Esophagus muscularis mucosa (tissue), 4 donors: ENCODE measurements around the gene MET. TPM values are rescaled to one million over a fixed set of nuclear protein-coding genes. Genes with fewer than 3 reads are reported as not detected.

Experiments used
- DNase-seq: peaks from one replicate; pipeline ENCODE4 v3.0.0-alpha.2; 2017; ENCODE audit errors: extremely low spot score
- H3K27ac ChIP-seq, 4 donors: fragments of 200-600 bp; sonication (generic); replicated peaks in 1 of 4; 1 replicate in 3 of 4; 2 replicates in 1 of 4; pipeline ENCODE4 v1.5.1; 2016 to 2019; ENCODE audit warnings: mild to moderate bottlenecking in 1 of 4
- H3K27me3 ChIP-seq, 4 donors: fragments of 200-600 bp; sonication (generic); one replicate each; pipeline versions ENCODE4 v1.5.1 to v1.6.0; 2016 to 2019
- H3K36me3 ChIP-seq, 4 donors: fragments of 200-600 bp; sonication (generic); one replicate each; pipeline ENCODE4 v1.5.1; 2016 to 2019
- H3K4me1 ChIP-seq, 4 donors: fragments of 200-600 bp; sonication (generic); one replicate each; pipeline ENCODE4 v1.5.1; 2016 to 2019
- H3K4me3 ChIP-seq, 4 donors: fragments of 200-600 bp; sonication (generic); 1 replicate in 2 of 4; 2 replicates in 2 of 4; pipeline ENCODE4 v1.5.1; 2016 to 2019; ENCODE audit warnings: mild to moderate bottlenecking in 4 of 4, moderate library complexity in 1 of 4
- H3K9me3 ChIP-seq, 4 donors: fragments of 200-600 bp; sonication (generic); 1 replicate in 3 of 4; 2 replicates in 1 of 4; pipeline ENCODE4 v1.5.1; 2016 to 2019
- EP300 ChIP-seq: sonication (generic); formaldehyde crosslinking; IDR thresholded peaks from one replicate; pipeline ENCODE4 v1.6.1; 2017; ENCODE audit warnings: antibody characterized with exemption
- POLR2A ChIP-seq: fragments of 450-650 bp; IDR thresholded peaks from one replicate; pipeline ENCODE4 v1.6.1; 2017; ENCODE audit warnings: antibody characterized with exemption, moderate library complexity, mild to moderate bottlenecking, low read depth
- POLR2AphosphoS5 ChIP-seq, 2 donors: sonication (generic); formaldehyde crosslinking; IDR thresholded peaks; one replicate each; pipeline ENCODE4 v1.6.1; 2017; ENCODE audit warnings: antibody characterized with exemption in 2 of 2
- WGBS: methylation state at CpG from one replicate; pipeline ENCODE4 v1.1.5; 2018; 5-methylcytosine and 5-hydroxymethylcytosine counted together
- intact Hi-C: fragments of 100-400 bp; cut with DNase I; formaldehyde crosslinking; loops from one replicate; pipeline ENCODE4 v1.15.1; 2023
- total RNA-seq, 4 donors: library from RNA; depleted of rRNA; stranded (reverse); fragments of >200 nt; gene quantifications; one replicate each; pipeline versions ENCODE4 v1.1.0 to v1.2.1, GENCODE V29; 2016
- TF ChIP-seq, protein P1 (sequence below), 3 experiments: fragments of 200-600 bp in 2 of 3; fragments of 450-650 bp in 1 of 3; sonication (generic) in 2 of 3; IDR thresholded peaks; one replicate each; pipeline ENCODE4 v1.5.1; 2017 to 2019; ENCODE audit warnings: antibody characterized with exemption in 3 of 3, mild to moderate bottlenecking in 2 of 3, moderate library complexity in 1 of 3

MET gene
- total RNA-seq, 4 donors from 2014 or later = 12.0 to 27.2 (median 15.7) TPM

DNA sequence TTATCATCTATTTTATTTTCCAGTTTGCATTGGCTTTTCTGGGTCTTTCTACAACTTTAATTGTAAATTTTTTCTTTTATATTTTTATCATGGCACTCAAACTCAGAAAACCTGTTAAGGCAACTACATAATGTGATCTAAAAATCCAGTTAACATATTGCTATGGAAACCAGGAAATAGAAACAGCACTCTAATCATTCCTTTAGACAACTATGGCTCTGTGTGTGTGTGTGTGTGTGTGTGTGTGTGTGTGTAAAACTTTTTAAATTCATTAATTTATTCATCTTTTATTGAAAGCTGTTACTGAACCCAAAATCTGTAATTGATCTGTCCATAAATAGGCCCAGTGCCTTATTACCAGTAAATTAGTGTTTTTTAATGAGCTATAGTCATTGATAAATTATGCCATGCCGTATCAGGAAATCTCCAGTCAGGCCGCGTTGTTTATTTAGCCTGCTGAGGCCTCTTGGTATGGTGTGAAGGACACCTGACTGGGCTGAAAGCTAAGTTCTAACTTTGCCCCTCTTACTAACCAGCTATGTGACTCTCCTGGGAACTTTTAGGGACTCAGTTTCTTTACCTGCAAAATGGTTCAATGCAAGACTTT lies 1.5 kb upstream of the MET start:
- no peak overlapping the region for H3K27ac ChIP-seq

DNA sequence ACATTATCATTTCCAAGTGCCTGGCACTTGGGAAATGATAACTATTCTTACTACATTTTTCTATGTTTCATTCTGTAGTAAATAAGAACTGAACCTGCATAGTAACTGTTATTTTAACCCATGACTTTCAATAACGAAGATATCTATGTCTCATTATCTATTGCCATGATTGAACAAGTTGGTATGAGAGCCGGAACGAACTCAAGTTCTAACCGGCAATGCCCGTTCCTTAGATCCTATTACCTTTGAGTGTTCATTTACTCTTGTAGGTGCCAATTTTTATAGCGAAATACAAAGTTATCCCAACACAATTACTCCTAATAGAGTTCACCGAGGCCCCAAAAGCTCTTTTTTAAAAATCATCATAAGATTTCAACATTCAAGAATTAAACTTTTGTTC lies 885 bp upstream of the MET start:
- Histone ChIP-seq H3K36me3 (no peaks in the 10 kb centered on the region), H3K4me3 (peak overlapping the region; percentile 62 to 79 (median 67)), H3K9me3 (no peaks in the 10 kb centered on the region), H3K27me3 (no peaks in the 10 kb centered on the region), H3K27ac (peak overlapping the region in 2 of 4 donors; percentile 77 to 79), H3K4me1 (peaks cover 11 to 28% (median 22%) of the 10 kb centered on the region in 4 donors)
- 84% methylated on average over 7 of the region's 7 CpGs for WGBS
- DNase-seq = no peak
- no peak for TF ChIP-seq POLR2A
- TF ChIP-seq EP300 = no peak
- TF ChIP-seq, protein P1, sequence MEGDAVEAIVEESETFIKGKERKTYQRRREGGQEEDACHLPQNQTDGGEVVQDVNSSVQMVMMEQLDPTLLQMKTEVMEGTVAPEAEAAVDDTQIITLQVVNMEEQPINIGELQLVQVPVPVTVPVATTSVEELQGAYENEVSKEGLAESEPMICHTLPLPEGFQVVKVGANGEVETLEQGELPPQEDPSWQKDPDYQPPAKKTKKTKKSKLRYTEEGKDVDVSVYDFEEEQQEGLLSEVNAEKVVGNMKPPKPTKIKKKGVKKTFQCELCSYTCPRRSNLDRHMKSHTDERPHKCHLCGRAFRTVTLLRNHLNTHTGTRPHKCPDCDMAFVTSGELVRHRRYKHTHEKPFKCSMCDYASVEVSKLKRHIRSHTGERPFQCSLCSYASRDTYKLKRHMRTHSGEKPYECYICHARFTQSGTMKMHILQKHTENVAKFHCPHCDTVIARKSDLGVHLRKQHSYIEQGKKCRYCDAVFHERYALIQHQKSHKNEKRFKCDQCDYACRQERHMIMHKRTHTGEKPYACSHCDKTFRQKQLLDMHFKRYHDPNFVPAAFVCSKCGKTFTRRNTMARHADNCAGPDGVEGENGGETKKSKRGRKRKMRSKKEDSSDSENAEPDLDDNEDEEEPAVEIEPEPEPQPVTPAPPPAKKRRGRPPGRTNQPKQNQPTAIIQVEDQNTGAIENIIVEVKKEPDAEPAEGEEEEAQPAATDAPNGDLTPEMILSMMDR (IDR thresholded peaks at IDR 0.05) = no peak
- no peak for TF ChIP-seq POLR2AphosphoS5 (IDR thresholded peaks at IDR 0.05)
- intact Hi-C loops = no loop called here

More for the DNA sequence above, 1.5 kb upstream of the MET start:
- no peak overlapping the region for H3K4me3 ChIP-seq
- intact Hi-C loops = no loop called here
- H3K4me1 ChIP-seq = peaks cover 12 to 28% (median 22%) of the 10 kb centered on the region in 4 donors
- H3K36me3 ChIP-seq = no peaks in the 10 kb centered on the region
- TF ChIP-seq POLR2A = no peak
- TF ChIP-seq, protein P1 (IDR thresholded peaks at IDR 0.05) = no peak
- H3K27me3 ChIP-seq = no peaks in the 10 kb centered on the region
- DNase-seq = no peak
- no peaks in the 10 kb centered on the region for H3K9me3 ChIP-seq
- whole genome bisulfite sequencing = 96% methylated on average over 3 of the region's 3 CpGs

DNA sequence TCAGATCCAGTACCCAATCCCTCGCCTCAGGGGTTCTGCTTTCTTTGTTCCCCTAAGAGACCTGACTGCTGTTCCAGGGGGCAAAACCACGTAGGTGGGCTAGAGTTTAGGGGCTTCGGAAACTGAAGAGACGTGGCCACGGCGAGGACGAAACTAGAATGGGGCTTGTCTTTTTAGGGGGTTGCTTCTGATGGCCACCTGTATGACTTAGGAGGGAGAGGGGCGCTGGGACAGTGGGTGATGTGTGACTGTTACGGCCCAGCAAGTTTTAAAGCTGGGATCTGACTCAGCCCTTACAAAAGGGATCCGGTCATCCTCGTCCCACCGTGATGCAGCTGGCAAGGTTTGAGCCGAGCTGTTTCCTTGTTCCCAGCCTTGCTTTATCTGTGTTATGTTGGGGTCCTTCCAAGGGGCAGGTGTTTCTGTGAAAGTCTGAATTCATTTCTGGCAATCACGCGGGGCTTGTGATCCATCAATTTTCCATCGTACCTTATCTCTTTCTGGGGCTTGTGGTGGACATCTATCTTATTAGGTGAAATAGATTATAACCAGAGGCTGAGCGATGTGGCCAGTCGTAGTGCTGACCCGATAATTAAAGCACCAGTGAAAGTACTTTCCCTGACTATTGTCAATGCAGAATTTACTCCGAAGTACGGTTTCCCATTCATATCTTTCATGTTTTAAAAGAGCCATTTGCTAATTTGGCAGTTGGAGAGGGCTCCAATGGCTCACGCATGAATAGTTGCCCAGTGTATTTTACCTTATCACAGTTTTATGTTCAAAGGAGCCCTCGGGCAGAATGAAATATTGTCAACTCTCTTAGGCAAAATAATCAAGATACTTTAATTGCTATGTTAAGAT lies 830 bp downstream of the MET start:
- TF ChIP-seq, protein P1 (IDR thresholded peaks at IDR 0.05) = no peak
- TF ChIP-seq EP300 = no peak
- TF ChIP-seq POLR2AphosphoS5 (IDR thresholded peaks at IDR 0.05) = no peak
- no peak for TF ChIP-seq POLR2A
- Histone ChIP-seq H3K9me3 (no peaks in the 10 kb centered on the region), H3K4me3 (peak overlapping the region; percentile 62 to 79 (median 67)), H3K27me3 (no peaks in the 10 kb centered on the region), H3K36me3 (no peaks in the 10 kb centered on the region), H3K27ac (peak overlapping the region; percentile 76 to 79 (median 77)), H3K4me1 (peaks cover 11 to 28% (median 22%) of the 10 kb centered on the region in 4 donors)
- 30% methylated on average over 21 of the region's 23 CpGs for WGBS
- no peak for DNase-seq
- intact Hi-C loops = loop anchor here (2.0 kb wide), 1 partner anchor 136 kb away; no protein-coding TSS in a partner anchor

DNA sequence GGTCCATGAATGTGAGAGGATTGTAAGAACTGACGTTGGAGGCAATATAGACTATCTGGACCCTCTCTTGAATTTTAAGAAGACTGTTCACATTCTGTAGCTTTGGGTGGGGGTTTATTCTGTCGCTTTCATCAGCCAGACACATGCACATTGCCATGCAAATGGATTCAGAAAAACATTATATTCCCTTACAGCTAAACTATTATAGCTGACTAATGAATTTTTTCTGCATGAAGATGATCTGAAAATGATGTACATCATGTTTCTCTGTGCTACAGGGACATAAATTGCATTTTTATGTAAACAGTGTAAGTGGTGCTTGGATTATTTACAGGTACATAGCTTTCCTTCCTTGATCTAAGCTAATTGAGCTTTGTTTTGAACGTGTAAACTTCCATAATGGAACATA lies 1.5 kb downstream of the MET start:
- no peak overlapping the region for H3K27ac ChIP-seq
- H3K4me3 ChIP-seq = peak overlapping the region; percentile 62 to 79 (median 67)
- TF ChIP-seq EP300 (no peak), POLR2AphosphoS5 (IDR thresholded peaks at IDR 0.05) (no peak), POLR2A (no peak)
- TF ChIP-seq, protein P1 (IDR thresholded peaks at IDR 0.05) = no peak
- no peak for DNase-seq
- H3K27me3 ChIP-seq = no peaks in the 10 kb centered on the region
- WGBS = 85% methylated on average over 3 of the region's 3 CpGs
- H3K4me1 ChIP-seq = peaks cover 11 to 28% (median 22%) of the 10 kb centered on the region in 4 donors
- H3K9me3 ChIP-seq = no peaks in the 10 kb centered on the region
- H3K36me3 ChIP-seq = no peaks in the 10 kb centered on the region
- intact Hi-C loops = loop anchor here (2.0 kb wide), 1 partner anchor 135 kb away; no protein-coding TSS in a partner anchor
